D721Med (cell line): Measurements from ENCODE around the gene USP54.
A peak's percentile ranks its signal among the peaks of the same experiment; 100 is the strongest.

Source experiments
- DNase-seq: peaks from one replicate; pipeline ENCODE4 v3.0.0; 2011; ENCODE audit warnings: low spot score; ENCODE audit not compliant: insufficient read length
- FAIRE-seq: peaks from 2 replicates; lab custom pipeline; 2011; peaks lifted over from hg19 to GRCh38; lab: Jason Lieb, UNC
- TF ChIP-seq, protein P1 (sequence below): IDR thresholded peaks from 2 replicates; pipeline ENCODE4 v1.5.1; 2012; ENCODE audit warnings: mild to moderate bottlenecking, control low read depth; ENCODE audit not compliant: insufficient read depth; ENCODE audit errors: missing control alignments

Gene USP54

DNA sequence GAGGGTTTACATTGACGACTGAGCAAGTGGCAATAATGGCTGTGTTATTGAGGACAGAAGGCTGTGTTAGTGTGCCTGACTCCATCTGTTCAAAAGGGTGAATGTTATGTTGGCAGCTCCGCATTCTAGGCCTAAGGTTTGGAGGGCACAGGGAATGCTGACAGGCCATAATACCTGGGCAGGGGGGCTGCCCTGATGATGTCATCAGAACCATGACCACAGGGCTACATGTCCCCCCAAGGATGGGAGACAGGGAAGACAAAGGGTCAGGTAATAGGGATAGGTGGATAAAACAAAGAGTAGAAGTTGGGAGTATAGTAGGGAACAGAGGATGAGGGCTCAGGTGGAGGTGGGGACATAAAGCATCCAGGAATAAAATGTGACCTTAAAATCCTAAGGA is 93.5 kb downstream of the USP54 start:
- TF ChIP-seq, protein P1, sequence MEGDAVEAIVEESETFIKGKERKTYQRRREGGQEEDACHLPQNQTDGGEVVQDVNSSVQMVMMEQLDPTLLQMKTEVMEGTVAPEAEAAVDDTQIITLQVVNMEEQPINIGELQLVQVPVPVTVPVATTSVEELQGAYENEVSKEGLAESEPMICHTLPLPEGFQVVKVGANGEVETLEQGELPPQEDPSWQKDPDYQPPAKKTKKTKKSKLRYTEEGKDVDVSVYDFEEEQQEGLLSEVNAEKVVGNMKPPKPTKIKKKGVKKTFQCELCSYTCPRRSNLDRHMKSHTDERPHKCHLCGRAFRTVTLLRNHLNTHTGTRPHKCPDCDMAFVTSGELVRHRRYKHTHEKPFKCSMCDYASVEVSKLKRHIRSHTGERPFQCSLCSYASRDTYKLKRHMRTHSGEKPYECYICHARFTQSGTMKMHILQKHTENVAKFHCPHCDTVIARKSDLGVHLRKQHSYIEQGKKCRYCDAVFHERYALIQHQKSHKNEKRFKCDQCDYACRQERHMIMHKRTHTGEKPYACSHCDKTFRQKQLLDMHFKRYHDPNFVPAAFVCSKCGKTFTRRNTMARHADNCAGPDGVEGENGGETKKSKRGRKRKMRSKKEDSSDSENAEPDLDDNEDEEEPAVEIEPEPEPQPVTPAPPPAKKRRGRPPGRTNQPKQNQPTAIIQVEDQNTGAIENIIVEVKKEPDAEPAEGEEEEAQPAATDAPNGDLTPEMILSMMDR, result no peak
- no peak for DNase-seq
- FAIRE-seq, result no peak

DNA sequence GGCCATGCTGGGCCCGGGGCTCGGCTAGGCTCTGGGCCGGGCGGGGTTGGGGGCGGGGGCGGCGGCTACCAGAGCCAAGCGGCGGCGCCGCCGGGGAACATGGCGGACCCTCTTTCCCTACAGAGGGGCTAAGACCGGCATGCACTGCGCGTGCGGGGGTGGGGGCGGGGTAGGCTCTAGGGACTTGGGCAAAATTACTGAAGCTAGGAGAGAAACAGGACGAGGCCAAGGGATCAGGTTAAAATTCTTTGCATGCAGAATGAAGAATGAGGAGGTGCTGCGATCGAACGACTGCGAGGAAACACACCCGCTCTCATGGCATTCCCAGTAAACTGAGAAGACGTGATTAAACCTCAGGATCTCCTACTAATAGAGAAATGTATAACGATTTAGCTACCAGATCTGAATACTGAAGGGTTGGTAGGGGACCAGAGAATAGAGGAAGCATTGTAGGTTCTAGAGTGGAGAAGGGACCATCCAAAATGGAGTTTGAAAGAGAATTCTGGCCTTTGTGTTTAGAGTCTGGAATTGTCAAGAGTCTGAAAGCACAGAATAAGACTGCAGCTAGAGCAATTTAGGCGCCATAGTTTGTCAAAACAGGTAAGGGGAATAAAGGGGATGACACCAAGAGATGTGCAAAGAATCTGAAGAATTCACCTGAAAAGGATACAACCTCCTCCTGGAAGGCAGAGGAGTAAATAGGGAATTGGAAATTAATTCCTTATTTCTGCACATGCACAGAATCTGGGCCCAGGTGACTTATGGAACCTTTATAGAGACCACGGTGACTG is 95.1 kb downstream of the USP54 start, which contains the start of gene PPP3CB:
PPP3CB (minus strand) TSS at position 141 of the 791 bp plus-strand sequence; CDS start at position 6, 135 bp downstream.
- DNase-seq (peak; percentile 68), FAIRE-seq (no peak)
- TF ChIP-seq, protein P1, result no peak

DNA sequence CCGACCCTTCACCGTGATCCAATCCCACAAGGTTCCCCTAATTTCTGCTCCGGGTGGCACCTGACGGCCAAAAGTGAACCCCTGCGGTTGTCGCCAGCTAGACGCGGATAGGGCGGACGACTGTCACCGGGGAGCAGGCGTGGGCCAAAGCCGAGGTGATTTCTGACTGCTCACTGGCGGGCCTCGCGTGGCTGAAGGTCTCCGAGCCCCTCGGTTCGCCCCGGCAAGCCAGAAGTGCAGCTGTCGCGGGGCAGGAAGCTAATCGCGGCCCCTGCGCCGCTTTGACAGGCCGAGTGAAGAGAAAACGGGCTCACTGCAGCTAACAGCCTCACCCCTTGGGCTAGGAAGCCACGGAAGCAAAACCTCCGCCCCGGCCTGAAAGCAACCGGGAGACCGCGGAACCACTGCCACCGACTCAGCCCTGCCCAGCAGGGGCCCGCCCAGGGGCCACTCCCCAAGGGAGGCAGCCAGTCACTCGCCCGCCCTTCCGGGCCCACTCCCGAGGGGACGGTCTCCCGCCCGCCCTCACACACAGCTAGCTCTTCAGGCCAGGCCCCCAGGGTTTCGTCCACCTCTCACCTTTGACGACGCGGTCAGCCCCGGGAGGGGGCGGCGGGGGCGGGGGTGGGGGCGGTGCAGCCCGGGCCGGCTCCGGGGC is 95.8 kb downstream of the USP54 start:
- TF ChIP-seq, protein P1, result no peak
- FAIRE-seq, result no peak
- peak; percentile 60 for DNase-seq

DNA sequence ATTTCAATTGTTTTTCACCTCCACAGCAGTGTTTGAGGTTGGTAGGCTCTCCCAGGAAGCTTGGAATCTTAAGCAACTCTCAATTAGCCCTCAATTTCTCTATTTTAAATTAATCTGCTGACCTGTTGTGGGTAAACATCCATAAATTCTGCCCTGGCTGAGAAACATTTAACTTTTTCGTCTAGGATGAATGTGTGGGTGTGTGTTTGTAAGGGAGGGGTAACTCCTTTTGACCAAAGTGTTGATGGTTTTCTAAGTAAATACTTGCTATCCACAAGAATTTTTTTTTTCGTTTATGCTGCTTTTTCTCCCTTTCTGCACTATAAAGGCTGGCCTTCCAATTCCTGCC is 96.3 kb downstream of the USP54 start:
- DNase-seq (no peak), FAIRE-seq (no peak)
- TF ChIP-seq, protein P1, result no peak

DNA sequence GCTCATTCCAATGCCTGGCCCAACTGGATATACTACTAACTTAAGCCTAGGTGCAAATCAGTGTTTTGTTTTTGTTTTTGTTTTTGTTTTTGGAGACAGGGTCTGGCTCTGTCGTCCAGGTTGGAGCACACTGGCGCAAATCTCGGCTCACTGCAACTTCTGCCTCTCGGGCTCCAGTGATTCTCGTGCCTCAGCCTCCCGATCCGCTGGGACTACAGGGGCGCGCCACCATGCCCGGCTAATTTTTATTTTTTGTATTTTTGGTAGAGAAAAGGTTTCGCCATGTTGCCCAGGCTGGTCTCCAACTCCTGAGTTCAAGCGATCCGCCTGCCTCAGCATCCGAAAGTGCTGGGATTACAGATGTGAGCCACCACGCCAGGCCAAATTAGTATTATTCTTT is 96.9 kb downstream of the USP54 start:
- DNase-seq (no peak), FAIRE-seq (no peak)
- TF ChIP-seq, protein P1, result no peak

DNA sequence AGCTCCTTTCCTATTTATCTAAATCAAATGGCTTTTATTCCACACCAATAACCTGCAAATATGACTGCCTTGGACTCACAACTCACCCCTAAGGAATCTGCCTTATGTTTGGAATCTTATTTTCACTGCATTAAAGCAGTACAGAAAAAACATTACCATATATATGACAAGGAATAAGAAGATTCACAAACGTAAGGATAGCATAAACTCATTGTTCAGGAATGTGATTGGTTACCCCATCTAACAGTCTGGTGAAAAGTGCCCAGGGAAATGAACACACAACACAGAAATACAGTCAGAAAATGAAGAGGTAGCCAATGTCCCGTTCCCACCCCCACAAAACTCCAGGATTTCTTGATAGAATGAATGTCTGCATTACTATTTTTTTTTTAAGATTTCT is 97.4 kb downstream of the USP54 start:
- FAIRE-seq (no peak), DNase-seq (no peak)
- TF ChIP-seq, protein P1, result no peak

DNA sequence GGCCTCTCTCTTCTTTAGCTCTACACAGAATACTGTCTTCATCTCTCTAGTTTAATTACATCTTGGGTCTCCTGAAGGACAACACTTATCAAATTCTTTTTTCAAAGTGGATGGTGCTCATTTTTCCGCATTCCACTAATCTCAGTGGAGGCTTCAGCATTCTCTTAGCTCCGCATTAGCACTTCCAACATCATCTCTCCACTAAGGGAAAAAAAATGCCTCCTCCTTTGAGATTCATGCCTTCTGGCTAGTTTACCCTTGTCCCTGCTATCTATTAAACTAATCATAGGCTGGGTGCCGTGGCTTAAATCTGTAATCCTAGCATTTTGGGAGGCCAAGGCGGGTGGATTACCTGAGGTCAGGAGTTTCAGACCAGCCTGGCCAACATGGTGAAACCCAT is 104.5 kb downstream of the USP54 start:
- FAIRE-seq, result no peak
- DNase-seq, result no peak
- TF ChIP-seq, protein P1, result no peak
